Measurements from ENCODE around the gene TUBA3E.
A peak's percentile ranks its signal among the peaks of the same experiment; 100 is the strongest.
"Not testable (repeated sequence)": the region's sequence is repeated elsewhere in the genome, so short reads cannot be mapped to it uniquely, and the experiment has no call there.

Gene TUBA3E

DNA sequence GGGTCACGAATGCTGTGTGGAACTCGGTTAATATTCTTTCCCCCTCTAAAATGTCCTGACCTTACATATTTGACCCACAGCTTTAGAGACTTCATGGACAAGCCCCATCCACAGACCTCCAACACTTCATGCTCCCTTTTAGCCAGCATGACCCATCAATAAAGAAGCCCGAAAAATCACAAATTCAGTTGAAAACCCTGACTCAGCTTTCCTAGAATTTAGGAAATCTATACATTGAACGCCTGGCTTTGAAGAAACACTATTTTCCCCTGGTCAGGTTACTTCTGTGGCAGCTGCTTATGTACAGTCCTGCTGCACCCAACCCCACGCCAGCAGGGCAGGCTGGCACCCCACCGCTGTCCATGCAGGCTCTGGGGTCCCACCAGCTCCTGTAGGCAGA lies 6.9 kb downstream of the TUBA3E start:
- not testable (repeated sequence) for DNase-seq (ENCODE audit: low read depth, low spot score)

GRCh38 chr2:130190237-130190636 lies 8.0 kb downstream of the TUBA3E start:
- no peak for DNase-seq (ENCODE audit: low read depth, low spot score)

DNA sequence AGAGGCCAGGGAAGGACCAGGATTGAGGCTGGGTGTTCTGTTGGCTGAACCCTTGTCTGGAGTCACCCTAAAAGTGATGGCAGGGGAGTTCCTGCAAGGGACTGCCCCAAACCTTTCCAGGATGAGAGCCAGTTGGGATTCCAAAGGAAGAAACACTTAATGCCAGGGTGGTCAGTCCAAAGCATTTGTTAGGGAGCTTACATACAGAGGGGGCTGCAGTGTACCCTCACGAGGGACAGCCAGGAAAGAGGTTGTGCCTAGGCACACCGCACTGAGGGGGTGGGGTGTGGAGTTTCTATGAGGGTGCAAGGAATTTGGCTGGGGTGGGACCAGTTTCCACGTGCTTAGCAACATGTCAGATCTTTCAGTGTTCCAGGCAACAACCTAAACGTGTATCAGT lies 9.3 kb downstream of the TUBA3E start:
- DNase-seq (ENCODE audit: low read depth, low spot score): not testable (repeated sequence)

DNA sequence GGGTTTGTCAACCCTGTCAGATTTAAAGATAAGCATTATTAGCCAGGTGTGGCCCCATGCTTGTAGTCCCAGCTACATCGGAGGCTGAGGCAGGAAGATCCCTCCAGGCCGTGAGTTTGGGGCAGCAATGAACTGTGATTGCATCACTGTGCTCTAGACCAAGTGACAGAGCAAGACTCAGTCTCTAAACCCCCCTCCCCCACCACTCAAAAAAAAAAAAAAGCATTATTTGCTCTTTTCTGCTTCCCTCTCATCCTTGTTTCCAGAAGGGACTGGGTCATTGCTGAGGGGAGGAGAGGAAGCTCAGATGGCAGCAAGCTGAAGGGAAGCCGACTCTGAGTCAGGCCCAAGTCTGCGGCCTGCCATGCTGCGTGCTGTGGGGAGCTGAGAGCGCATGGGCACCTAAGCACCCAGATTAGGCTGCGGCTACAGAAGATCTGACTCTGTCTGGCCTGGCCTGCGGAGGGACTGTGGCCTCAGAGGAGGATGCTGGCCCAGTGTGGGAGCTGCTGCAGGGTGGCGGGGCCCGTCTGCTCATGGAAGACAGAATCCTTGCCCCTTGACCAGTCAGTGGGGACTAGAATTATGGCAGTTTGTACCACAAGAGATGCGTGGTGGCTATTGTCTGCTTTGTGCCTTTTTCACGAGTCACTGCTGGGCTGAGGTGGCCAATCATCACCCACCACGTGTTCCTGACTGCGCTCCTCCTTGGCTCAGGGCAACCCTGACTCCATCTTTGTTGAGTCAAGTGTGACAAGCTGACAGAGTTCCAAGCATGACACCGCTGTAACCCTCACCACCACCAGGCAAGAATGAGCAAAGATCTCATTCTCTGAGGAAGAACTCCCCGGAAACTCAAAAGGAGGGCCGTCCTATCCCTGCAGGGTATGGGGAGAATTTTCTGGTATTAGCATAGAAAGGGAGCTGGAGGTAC lies 10.1 kb downstream of the TUBA3E start:
- not testable (repeated sequence) for DNase-seq (ENCODE audit: low read depth, low spot score)

GRCh38 chr2:130187268-130187667 lies 11.0 kb downstream of the TUBA3E start:
- no peak for DNase-seq (ENCODE audit: low read depth, low spot score)

DNA sequence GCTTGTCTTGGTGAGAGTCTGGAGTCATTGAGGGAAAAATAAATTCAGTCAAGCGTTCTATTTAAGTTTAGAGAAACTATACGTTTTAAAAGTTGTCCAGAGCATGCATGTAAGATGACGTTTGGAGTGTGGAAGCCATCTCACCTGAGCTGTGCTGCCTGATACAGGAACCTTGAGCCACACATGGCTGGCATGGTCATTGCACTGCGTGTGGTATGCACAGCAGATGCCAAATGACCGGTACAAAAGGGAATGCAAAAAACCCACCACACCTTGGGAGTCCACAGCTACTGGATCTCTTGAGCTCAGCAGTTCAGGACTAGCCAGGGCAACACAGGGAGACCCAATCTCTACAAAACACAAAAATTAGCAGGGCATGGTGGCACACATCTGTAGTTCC lies 11.8 kb downstream of the TUBA3E start:
- no peak for DNase-seq (ENCODE audit: low read depth, low spot score)

DNA sequence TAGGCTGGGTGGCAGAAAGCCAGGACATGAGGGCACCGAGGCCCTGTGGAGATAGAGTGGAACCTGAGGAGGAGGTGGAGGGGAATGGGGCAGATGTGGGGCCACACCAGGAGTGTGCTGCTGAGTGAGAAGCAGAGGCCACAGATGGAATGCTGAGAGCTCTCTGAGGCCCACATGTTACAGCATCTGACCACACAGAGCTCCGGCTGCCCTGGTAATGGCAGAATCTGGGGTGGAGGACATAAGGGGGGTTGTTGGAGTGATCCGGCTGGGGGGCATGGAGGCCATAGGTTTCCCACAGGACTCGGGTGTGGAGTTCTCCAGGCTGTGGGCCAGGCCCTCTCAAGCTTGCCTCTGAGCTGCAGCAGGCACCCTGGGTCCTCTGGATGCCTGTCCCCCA lies 12.3 kb downstream of the TUBA3E start:
- DNase-seq (ENCODE audit: low read depth, low spot score): no peak

DNA sequence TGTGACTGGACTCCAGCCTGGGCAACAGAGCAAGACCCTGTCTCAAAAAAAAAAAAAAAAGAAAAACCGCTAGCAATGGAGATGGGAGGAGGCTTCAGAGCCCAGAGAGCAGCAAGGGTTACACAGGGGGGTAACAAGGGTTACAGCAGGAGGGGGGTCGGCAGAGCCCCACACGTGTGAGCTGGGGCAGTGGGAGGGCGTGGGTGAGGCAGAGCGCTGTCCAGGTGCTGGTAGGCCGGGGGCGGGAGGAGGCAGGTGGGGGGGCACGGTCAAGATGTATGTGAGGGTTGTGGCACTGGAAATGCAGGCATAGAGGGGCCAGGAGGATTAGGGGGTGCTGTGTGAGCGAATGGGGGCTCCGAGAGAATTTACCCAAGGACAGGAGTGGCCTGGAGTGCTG lies 12.8 kb downstream of the TUBA3E start:
- DNase-seq (ENCODE audit: low read depth, low spot score): no peak

DNA sequence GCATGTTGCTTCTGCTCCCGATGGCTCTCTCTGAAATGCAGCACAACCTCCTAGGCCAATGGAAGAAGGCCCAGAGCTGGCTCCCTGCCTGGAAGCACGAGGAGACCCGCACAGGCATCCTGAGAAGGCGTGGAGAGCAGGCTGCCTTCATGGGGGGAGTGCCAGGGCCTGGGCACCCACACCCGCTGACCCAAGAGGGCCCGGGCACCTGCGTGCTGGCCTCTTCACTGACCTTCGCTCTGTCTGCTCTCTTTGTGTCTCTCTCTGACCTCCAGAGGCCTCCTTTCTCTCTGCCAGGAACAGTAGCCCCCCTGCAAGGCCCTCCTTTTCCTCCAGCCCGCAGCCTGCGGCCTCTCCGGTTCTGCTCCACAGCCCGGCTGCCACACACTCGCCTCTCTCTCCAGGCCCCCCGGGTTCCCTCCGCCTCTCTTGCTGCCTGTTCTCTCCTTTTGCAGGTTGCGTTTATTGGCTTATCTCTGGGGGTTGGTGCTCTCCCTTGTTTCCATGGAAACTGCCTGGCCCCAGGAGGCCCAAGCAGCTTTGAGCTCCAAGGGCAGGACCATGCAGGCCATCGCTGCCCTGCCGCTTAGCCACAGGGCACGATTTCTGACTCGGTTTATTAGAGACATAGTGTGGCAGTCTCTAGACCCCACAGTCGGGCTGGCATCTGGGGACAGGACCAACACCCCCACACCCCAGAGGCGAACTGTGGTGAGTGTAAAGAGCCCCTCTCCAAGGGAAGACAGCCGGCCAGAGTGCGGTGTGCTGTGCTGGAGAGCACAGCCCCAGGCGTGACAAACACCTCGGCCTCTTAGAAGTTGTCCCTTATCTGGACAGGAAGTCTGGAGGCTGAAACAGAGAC lies 14.5 kb downstream of the TUBA3E start:
- DNase-seq (ENCODE audit: low read depth, low spot score): no peak

DNA sequence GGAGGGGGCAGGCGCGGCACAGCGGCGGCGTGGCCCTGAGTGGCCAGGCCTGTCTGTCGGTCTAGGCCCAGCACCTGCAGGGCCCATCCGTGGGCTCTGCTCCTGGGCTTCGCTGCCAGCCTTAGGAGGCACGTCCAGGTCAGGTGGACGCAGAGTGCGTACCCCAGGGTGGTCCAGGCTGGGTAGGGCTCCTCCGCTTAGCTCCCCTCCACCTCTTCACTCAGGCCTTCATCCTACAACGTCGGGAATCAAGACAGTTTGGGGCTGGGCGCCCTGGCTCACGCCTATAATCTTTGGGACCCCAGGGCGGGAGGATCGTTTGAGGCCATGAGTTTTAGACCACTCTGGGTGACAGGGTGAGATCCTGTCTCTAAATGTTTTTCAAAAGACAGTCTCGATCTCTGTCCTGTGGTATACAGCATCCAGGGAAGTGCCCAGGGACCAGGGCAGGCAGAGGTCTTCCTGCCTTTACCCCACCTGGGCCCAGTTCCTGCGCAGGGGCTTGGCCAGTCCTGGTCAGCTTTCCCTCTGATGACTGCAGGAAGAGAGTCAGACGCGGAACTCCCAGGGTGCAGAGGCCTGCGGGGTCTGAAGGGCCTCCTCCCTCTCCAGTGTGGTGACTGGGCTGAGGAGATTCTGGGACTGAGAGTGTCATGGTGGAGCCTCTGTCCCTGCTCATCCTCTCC lies 15.3 kb downstream of the TUBA3E start:
- not testable (repeated sequence) for DNase-seq (ENCODE audit: low read depth, low spot score)

GRCh38 chr2:130181880-130182682 lies 16.2 kb downstream of the TUBA3E start, which contains the start of gene MZT2B:
MZT2B (plus strand) TSS chr2:130182262; CDS start chr2:130182283, 21 bp downstream.
- peak; percentile 22 for DNase-seq (ENCODE audit: low read depth, low spot score)

DNA sequence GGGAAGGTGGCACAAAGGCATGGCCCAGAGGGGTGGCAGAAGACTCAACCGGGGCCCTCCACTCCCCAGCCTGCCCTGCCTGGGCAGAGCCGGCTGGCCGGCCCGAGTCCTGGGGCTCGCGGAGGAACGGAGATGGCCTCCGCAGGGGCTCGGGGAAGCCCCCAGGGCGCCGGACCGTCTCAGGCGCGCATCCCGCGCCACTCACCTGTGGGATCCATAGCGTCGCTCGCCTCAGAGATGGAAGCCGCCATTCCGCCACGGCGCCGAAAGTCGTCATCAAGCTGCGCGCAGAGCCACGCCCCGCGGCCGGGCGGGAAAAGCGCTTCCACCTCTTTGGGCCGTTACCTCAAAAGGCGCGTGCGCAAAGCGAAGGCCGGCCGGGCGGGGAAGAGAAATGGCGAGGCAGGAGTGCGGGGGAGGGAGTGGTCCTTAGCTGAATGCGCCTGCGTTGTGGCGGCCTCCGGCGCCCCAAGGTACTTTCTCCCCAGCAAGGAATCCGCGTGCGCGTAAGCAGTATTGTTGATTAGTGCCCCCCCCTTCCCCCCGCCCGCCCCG lies 16.8 kb downstream of the TUBA3E start, which contains the start of gene SMPD4:
Gene SMPD4, minus strand, starts transcription at position 278 of the 555 bp plus-strand sequence. CDS start 5,010 bp downstream, outside the sequence.
- peak; percentile 88 for DNase-seq (ENCODE audit: low read depth, low spot score)

- not testable (repeated sequence) for DNase-seq (ENCODE audit: low read depth, low spot score)
Observed at GRCh38 chr2:130180404-130181324, 17.6 kb downstream of the TUBA3E start.

DNA sequence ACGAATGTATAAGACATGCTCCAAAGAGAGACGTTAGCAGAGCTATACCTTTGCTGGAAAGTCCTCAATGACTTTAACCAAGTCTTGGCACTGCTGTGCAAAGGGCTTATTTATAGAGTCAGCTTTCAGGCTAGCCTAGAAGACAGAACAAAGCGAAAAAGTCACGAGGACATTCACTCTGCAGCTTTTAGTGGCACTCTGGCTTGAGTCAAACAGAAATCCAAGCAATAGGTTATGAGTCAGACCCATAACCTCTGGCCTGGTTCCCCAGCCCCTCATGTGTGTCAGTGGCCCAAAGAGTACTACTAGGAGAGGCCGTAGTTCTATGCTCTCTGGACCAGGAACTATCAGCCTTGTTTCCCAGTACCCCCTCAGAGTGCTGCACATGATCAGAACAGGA lies 23.4 kb downstream of the TUBA3E start:
- not testable (repeated sequence) for DNase-seq (ENCODE audit: low read depth, low spot score)

- DNase-seq (ENCODE audit: low read depth, low spot score): no peak
Observed at GRCh38 chr2:130169896-130170295, 28.3 kb downstream of the TUBA3E start.

GRCh38 chr2:130169163-130169562 lies 29.1 kb downstream of the TUBA3E start:
- not testable (repeated sequence) for DNase-seq (ENCODE audit: low read depth, low spot score)

DNA sequence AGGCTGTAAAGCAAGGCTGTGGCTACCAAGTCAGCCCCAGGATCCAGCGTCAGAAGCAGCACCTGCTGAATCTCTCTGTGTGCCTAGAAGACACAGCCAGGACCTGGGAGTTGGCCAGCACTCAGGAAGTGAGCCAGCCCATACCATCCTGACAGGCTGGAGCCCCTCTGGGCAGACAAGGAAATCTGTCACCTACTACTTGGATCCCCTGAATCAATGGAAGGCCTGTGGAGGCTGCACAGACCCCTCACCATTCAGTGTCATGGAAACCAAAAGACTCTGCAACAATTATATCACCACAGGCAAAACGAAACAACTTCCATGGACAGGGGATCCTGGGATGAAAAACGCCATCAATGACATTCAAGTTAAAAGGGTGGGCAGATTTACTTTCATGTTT lies 31.6 kb downstream of the TUBA3E start:
- not testable (repeated sequence) for DNase-seq (ENCODE audit: low read depth, low spot score)

GRCh38 chr2:130165293-130166016 lies 32.8 kb downstream of the TUBA3E start:
- DNase-seq (ENCODE audit: low read depth, low spot score): no peak

DNA sequence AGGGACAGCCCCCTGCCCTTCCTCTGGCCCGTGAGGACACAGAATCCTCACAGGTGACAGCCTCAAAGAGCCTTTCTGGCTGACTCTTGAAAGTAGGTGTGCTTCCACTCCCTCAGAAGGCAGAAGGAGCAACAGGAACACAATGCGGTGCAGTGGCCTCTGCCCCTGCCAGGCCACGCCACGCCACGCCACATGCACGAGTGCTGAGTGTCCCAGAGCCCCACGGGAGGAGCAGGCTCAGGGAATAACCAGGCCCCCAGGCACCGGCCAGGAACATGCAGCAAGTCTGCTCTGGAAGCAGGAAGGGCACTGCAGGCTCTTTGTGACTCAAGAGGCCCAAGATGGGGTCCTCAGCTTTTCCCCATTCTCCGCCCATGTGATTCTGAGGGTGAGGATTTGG lies 35.3 kb downstream of the TUBA3E start:
- no peak for DNase-seq (ENCODE audit: low read depth, low spot score)

All from brain pericyte (primary cell).